22Rv1 (cell line): ENCODE results near the gene RARA.

Source experiments
- ZFX ChIP-seq: fragments of 450-650 bp; IDR thresholded peaks from 2 replicates; pipeline ENCODE4 v1.6.1; 2017; ENCODE audit warnings: antibody characterized with exemption, borderline replicate concordance
- TF ChIP-seq, protein P1 (sequence below): fragments of 450-650 bp; IDR thresholded peaks from 2 replicates; pipeline ENCODE4 v1.5.1; 2017; ENCODE audit warnings: mild to moderate bottlenecking

DNA sequence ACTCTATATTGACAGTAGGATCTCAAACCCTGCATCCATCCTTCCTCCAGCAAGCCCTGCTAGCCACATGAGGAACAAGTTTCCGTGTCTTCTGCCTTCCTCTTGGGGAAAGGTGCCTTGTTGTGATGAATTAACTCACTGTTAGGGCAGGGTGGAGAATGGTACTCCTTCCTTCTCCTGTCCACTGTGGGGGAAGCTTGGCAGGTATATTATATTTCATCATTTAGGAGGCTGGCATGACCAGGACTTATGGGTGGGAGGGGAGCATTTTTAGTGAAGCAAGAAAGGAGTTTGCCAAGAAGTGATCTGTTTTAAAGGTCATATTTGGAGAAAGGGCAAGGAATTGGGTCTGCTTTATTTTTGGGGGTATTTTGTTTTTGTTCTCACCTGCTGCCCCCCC, 30.6 kb upstream of the RARA start:
- TF ChIP-seq, protein P1, sequence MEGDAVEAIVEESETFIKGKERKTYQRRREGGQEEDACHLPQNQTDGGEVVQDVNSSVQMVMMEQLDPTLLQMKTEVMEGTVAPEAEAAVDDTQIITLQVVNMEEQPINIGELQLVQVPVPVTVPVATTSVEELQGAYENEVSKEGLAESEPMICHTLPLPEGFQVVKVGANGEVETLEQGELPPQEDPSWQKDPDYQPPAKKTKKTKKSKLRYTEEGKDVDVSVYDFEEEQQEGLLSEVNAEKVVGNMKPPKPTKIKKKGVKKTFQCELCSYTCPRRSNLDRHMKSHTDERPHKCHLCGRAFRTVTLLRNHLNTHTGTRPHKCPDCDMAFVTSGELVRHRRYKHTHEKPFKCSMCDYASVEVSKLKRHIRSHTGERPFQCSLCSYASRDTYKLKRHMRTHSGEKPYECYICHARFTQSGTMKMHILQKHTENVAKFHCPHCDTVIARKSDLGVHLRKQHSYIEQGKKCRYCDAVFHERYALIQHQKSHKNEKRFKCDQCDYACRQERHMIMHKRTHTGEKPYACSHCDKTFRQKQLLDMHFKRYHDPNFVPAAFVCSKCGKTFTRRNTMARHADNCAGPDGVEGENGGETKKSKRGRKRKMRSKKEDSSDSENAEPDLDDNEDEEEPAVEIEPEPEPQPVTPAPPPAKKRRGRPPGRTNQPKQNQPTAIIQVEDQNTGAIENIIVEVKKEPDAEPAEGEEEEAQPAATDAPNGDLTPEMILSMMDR, result no peak
- TF ChIP-seq ZFX, result no peak
